Esophagus (tissue), 2 donors: ENCODE measurements around the gene RHPN2. TPM values are rescaled to one million over a fixed set of nuclear protein-coding genes. Genes with fewer than 3 reads are reported as not detected.
"Not testable (repeated sequence)": the region's sequence is repeated elsewhere in the genome, so short reads cannot be mapped to it uniquely, and the experiment has no call there.

Experiments used
- H3K27ac ChIP-seq, 2 donors: one replicate each; pipeline ENCODE4 v1.5.1; 2013; ENCODE audit warnings: low read depth in 2 of 2, mild to moderate bottlenecking in 2 of 2, inconsistent platforms in 1 of 2, low read length in 1 of 2, moderate library complexity in 1 of 2
- H3K27me3 ChIP-seq, 2 donors: one replicate each; pipeline ENCODE4 v1.6.1; 2013; ENCODE audit warnings: low read length in 2 of 2, control low read depth in 1 of 2, mild to moderate bottlenecking in 1 of 2; ENCODE audit not compliant: insufficient read depth in 2 of 2, control insufficient read depth in 1 of 2
- H3K36me3 ChIP-seq, 2 donors: one replicate each; pipeline ENCODE4 v1.6.1; 2013; ENCODE audit warnings: low read length in 1 of 2; ENCODE audit not compliant: control insufficient read depth in 2 of 2, insufficient read depth in 2 of 2
- H3K4me1 ChIP-seq, 2 donors: one replicate each; pipeline ENCODE4 v1.6.1; 2013; ENCODE audit warnings: low read length in 1 of 2; ENCODE audit not compliant: control insufficient read depth in 2 of 2, insufficient read depth in 2 of 2
- H3K4me3 ChIP-seq, 2 donors: one replicate each; pipeline ENCODE4 v1.5.1; 2013; ENCODE audit warnings: low read length in 2 of 2, mild to moderate bottlenecking in 2 of 2, low read depth in 1 of 2, moderate library complexity in 1 of 2
- H3K9me3 ChIP-seq, 2 donors: one replicate each; pipeline ENCODE4 v1.6.1; 2013; ENCODE audit warnings: mild to moderate bottlenecking in 2 of 2, low read depth in 1 of 2, low read length in 1 of 2, moderate library complexity in 1 of 2; ENCODE audit not compliant: control insufficient read depth in 2 of 2, insufficient read depth in 1 of 2
- WGBS, 2 donors: extraction: QIAGEN DNeasy Blood & Tissue Kit; methylation state at CpG; one replicate each; pipeline ENCODE4 v1.1.7; 2013; 5-methylcytosine and 5-hydroxymethylcytosine counted together
- polyA plus RNA-seq, 2 donors: library from polyadenylated mRNA; stranded (reverse); fragments of 200-250 nt; gene quantifications; one replicate each; pipeline ENCODE4 v1.2.3, GENCODE V29; 2013
- donor health status: healthy with polysubstance abuse.
- donor health status: Bipolar disorder and iron deficiency.

The RHPN2 gene
- polyA plus RNA-seq, 2 donors = 0.26 to 0.76 TPM

DNA sequence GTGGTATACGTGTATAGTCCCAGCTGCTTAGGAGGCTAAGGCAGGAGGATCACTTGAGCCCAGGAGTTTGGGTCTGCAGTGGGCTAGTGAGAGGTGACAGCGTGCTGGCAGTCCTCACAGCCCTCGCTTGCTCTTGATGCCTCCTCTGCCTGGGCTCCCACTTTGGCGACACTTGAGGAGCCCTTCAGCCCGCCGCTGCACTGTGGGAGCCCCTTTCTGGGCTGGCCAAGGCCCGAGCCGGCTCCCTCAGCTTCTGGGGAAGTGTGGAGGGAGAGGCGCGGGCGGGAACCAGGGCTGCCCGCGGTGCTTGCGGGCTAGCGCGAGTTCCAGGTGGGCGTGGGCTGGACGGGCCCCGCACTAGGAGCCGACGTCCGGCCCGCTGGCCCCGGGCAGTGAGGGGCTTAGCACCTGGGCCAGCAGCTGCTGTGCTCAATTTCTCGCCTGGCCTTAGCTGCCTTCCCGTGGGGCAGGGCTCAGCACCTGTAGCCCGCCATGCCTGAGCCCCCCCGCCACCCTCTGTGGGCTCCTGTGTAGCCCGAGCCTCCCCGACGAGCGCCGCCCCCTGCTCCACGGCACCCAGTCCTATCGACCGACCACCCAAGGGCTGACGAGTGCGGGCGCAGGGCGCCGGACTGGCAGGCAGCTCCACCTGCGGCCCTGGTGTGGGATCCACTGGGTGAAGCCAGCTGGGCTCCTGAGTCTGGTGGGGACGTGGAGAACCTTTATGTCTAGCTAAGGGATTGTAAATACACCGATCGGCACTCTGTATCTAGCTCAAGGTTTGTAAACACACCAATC, 28.1 kb downstream of the RHPN2 start:
- WGBS, 2 donors = 93 to 97% methylated on average over 41 to 45 of the region's 45 CpGs
- H3K27ac ChIP-seq, H3K4me3 ChIP-seq, H3K9me3 ChIP-seq, H3K36me3 ChIP-seq, H3K27me3 ChIP-seq, H3K4me1 ChIP-seq: not testable (repeated sequence)

DNA sequence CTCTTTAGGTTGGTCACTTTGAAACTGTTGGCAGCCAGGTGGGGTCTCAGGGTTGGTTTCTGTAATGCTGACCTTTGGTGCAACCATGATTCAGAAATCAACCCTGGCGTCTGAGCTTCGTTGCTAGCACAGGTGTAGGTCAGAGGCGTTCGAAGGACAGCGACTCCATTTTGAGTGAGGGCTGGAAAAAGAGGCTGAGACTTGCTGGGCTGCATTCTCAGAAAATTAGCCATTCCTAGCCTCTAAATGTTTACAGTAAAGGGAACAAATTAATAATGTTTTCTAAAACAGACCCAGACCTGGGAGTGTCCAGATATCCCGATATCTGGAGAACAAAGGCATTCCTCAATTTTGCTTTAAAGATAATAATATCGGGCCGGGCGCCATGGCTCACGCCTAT, 29.2 kb downstream of the RHPN2 start:
- Histone ChIP-seq H3K36me3 (no peaks in the 10 kb centered on the region), H3K27me3 (no peaks in the 10 kb centered on the region), H3K9me3 (no peaks in the 10 kb centered on the region), H3K4me1 (no peaks in the 10 kb centered on the region), H3K4me3 (no peak overlapping the region), H3K27ac (no peak overlapping the region)
- 92 to 95% methylated on average over 10 of the region's 10 CpGs for WGBS, 2 donors

- no peak overlapping the region for H3K27ac ChIP-seq
- WGBS, 2 donors = 57 to 75% methylated on average over 8 of the region's 8 CpGs
- H3K27me3 ChIP-seq = no peaks in the 10 kb centered on the region
- no peaks in the 10 kb centered on the region for H3K9me3 ChIP-seq
- no peak overlapping the region for H3K4me3 ChIP-seq
- no peaks in the 10 kb centered on the region for H3K36me3 ChIP-seq
- H3K4me1 ChIP-seq = no peaks in the 10 kb centered on the region
Measured at GRCh38 chr19:33032218-33032781, 32.4 kb downstream of the RHPN2 start.

- Histone ChIP-seq H3K4me1 (no peaks in the 10 kb centered on the region), H3K9me3 (no peaks in the 10 kb centered on the region), H3K4me3 (no peak overlapping the region), H3K27ac (no peak overlapping the region), H3K27me3 (no peaks in the 10 kb centered on the region), H3K36me3 (no peaks in the 10 kb centered on the region)
- 92 to 96% methylated on average over 9 of the region's 9 CpGs for WGBS, 2 donors
Measured at GRCh38 chr19:33029746-33030303, 34.9 kb downstream of the RHPN2 start.

- H3K4me3 ChIP-seq, H3K27me3 ChIP-seq, H3K27ac ChIP-seq, H3K4me1 ChIP-seq, H3K9me3 ChIP-seq, H3K36me3 ChIP-seq: not testable (repeated sequence)
- 84 to 89% methylated on average over 5 of the region's 5 CpGs for WGBS, 2 donors
Measured at GRCh38 chr19:33026602-33027001, 38.1 kb downstream of the RHPN2 start.

DNA sequence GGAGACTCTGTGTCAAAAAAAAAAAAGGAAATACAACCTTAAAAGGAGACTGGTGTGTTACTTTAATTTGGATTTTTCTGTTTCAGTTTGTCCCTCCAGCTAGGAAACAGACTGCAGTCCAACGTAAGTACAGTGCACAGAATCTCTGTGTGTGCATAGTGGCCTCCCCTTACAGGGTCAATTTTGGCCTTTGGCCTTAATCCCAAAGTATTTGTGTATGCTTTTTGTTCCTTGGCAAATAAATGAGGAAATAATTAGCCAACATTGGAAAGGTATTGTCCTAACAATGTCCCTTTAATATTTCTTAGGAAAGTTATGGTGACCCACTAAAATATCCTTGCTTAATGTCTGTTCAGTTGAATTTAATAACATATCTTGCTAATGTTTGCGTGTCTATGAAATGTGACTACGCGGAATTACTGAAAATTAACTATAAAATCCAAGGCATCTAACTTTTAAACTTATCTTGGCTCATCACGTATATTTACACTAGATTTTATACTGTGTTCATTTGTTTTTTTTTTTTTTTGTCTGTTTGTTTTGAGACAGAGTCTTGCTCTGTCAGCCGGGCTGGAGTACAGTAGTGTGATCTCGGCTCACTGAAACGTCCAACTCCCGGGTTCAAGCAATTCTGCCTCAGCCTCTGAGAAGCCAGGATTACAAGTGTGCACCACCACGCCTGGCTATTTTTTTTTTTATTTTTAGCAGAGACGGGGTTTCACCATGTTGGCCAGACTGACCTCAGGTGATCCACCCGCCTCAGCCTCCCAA, 39.0 kb downstream of the RHPN2 start:
- H3K27ac ChIP-seq, H3K4me1 ChIP-seq, H3K36me3 ChIP-seq, H3K27me3 ChIP-seq, H3K9me3 ChIP-seq, H3K4me3 ChIP-seq: not testable (repeated sequence)
- WGBS, 2 donors = 85 to 94% methylated on average over 12 of the region's 12 CpGs

DNA sequence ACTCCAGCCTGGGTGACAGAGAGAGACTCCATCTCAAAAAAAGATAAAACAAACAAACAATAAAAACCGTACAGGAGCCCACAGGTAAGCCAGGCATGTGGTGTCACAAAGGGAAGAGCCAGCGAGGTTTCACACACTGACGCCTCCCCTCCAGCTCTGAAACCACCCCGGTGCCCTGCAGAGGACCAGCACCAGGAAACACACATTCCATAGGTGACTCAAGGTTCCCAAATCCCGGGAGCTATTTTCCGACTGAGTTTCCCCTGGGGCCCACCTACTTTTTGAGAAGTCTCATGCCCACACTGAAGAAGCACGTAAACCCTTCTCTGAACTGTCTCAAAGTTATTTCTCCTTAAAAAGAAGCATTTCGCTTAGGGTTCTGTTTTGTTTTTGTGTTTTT, 40.3 kb downstream of the RHPN2 start:
- Histone ChIP-seq H3K27me3 (no peaks in the 10 kb centered on the region), H3K9me3 (no peaks in the 10 kb centered on the region), H3K4me1 (no peaks in the 10 kb centered on the region), H3K36me3 (no peaks in the 10 kb centered on the region), H3K4me3 (no peak overlapping the region), H3K27ac (no peak overlapping the region)
- 82 to 84% methylated on average over 8 of the region's 8 CpGs for WGBS, 2 donors

- H3K4me1 ChIP-seq = no peaks in the 10 kb centered on the region
- no peak overlapping the region for H3K4me3 ChIP-seq
- no peaks in the 10 kb centered on the region for H3K36me3 ChIP-seq
- no peaks in the 10 kb centered on the region for H3K27me3 ChIP-seq
- WGBS, 2 donors = 57 to 66% methylated on average over 11 of the region's 11 CpGs
- H3K9me3 ChIP-seq = no peaks in the 10 kb centered on the region
- no peak overlapping the region for H3K27ac ChIP-seq
Measured at GRCh38 chr19:33022472-33023116, 42.1 kb downstream of the RHPN2 start.

DNA sequence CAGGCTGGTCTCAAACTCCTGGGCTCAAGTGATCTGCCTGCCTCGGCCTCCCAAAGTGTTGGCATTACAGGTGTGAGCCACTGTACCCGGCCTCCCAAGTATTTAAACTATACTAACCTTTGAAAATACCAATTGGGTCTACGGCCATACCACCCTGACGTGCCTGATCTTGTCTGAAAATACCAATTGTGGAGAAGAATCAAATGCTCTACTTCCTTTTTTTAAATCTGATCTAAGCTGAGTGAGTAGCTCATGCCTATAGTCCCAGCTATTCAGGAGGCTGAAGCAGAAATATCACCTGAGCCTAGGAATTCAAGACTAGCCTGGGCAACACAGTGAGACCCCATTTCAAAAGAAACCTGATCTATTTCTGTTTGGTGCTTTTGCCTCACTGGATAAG, 53.8 kb downstream of the RHPN2 start:
- not testable (repeated sequence) for H3K4me3 ChIP-seq, H3K4me1 ChIP-seq, H3K36me3 ChIP-seq, H3K27ac ChIP-seq, H3K27me3 ChIP-seq, H3K9me3 ChIP-seq
- WGBS, 2 donors = 77 to 78% methylated on average over 4 of the region's 4 CpGs
